Upper lobe of left lung (tissue), 6 donors: ENCODE measurements around the gene JMY. TPM values are rescaled to one million over a fixed set of nuclear protein-coding genes. Genes with fewer than 3 reads are reported as not detected.

Source experiments
- ATAC-seq, 2 donors: fragments of 200-7000 bp; cut with Tn5 transposase; one replicate each; pipeline ENCODE4 v1.9.1; 2022; ENCODE audit warnings: mild to moderate bottlenecking in 2 of 2, moderate library complexity in 2 of 2; ENCODE audit not compliant: low FRiP score in 2 of 2
- DNase-seq, 2 donors: peaks; one replicate each; pipeline ENCODE4 v3.0.0-alpha.2; 2019 to 2020
- H3K27ac ChIP-seq, 4 donors: fragments of 200-600 bp; sonication (generic); one replicate each; pipeline ENCODE4 v1.5.1; 2016 to 2019
- H3K27me3 ChIP-seq, 4 donors: fragments of 200-600 bp; sonication (generic); one replicate each; pipeline ENCODE4 v1.5.1; 2017 to 2019
- H3K36me3 ChIP-seq, 4 donors: fragments of 200-600 bp; sonication (generic); one replicate each; pipeline ENCODE4 v1.5.1; 2016 to 2019
- H3K4me1 ChIP-seq, 4 donors: fragments of 200-600 bp; sonication (generic); one replicate each; pipeline ENCODE4 v1.5.1; 2018 to 2019
- H3K4me3 ChIP-seq, 4 donors: fragments of 200-600 bp; sonication (generic); one replicate each; pipeline ENCODE4 v1.5.1; 2017 to 2019; ENCODE audit warnings: mild to moderate bottlenecking in 2 of 4, moderate library complexity in 1 of 4
- H3K9me3 ChIP-seq, 4 donors: fragments of 200-600 bp; sonication (generic); one replicate each; pipeline ENCODE4 v1.5.1; 2018 to 2019
- EP300 ChIP-seq, 4 donors: sonication (generic); formaldehyde crosslinking; IDR thresholded peaks; one replicate each; pipeline ENCODE4 v1.5.1; 2017; ENCODE audit warnings: antibody characterized with exemption in 4 of 4, control low read depth in 2 of 4
- POLR2A ChIP-seq, 4 donors: fragments of 450-650 bp; IDR thresholded peaks; one replicate each; pipeline ENCODE4 v1.5.1; 2016 to 2017; ENCODE audit warnings: antibody characterized with exemption in 4 of 4, mild to moderate bottlenecking in 2 of 4
- POLR2AphosphoS5 ChIP-seq, 2 donors: sonication (generic); formaldehyde crosslinking; IDR thresholded peaks; one replicate each; pipeline ENCODE4 v1.5.1; 2017; ENCODE audit warnings: antibody characterized with exemption in 2 of 2
- WGBS, 2 donors: methylation state at CpG; one replicate each; pipeline ENCODE4 v1.1.5; 2017 to 2018; 5-methylcytosine and 5-hydroxymethylcytosine counted together
- total RNA-seq, 6 donors: library from RNA; depleted of rRNA in 4 of 6; stranded (reverse); fragments of >200 nt in 4 of 6; gene quantifications; one replicate each; pipeline versions ENCODE4 v1.1.0 to v1.2.1, GENCODE V29; 2016 to 2021
- TF ChIP-seq, protein P1 (sequence below), 6 experiments: fragments of 450-650 bp in 4 of 6; fragments of 200-600 bp in 2 of 6; sonication (generic) in 2 of 6; IDR thresholded peaks; one replicate each; pipeline ENCODE4 v1.5.1; 2016 to 2019; ENCODE audit warnings: antibody characterized with exemption in 6 of 6
- donor health status: DM: no; HTN: no; CAD: no; lungs with moderate emphysema.
- donor health status: DM: no; HTN: yes; CAD: no; lungs with severe emphysema.

JMY gene
- total RNA-seq, 6 donors from 2014 or later, result 7.9 to 28.8 (median 11.9) TPM

DNA sequence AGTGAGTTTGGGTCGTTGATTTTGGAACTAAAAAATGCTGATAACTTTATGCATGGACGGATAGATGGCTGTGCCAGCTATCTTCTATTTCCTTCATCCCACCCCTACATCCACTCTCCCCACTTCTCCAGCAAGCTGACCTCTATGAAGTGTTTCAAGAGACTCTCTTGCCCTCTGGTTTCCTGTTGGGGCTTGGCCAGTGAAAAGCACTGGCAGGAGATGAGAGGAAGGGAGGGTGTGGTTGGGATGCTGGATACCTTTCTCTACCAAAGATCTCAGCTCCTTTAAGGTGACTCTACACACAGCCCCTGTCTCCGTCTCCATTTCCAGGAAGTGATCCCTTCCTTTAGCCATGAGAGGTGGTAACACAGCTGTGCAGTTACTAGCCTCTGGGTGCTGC is 30.0 kb upstream of the JMY start:
- no peaks in the 10 kb centered on the region for H3K27me3 ChIP-seq
- no peak for TF ChIP-seq POLR2AphosphoS5 (IDR thresholded peaks at IDR 0.05)
- TF ChIP-seq POLR2A (IDR thresholded peaks at IDR 0.05), result no peak
- TF ChIP-seq, protein P1, sequence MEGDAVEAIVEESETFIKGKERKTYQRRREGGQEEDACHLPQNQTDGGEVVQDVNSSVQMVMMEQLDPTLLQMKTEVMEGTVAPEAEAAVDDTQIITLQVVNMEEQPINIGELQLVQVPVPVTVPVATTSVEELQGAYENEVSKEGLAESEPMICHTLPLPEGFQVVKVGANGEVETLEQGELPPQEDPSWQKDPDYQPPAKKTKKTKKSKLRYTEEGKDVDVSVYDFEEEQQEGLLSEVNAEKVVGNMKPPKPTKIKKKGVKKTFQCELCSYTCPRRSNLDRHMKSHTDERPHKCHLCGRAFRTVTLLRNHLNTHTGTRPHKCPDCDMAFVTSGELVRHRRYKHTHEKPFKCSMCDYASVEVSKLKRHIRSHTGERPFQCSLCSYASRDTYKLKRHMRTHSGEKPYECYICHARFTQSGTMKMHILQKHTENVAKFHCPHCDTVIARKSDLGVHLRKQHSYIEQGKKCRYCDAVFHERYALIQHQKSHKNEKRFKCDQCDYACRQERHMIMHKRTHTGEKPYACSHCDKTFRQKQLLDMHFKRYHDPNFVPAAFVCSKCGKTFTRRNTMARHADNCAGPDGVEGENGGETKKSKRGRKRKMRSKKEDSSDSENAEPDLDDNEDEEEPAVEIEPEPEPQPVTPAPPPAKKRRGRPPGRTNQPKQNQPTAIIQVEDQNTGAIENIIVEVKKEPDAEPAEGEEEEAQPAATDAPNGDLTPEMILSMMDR (IDR thresholded peaks at IDR 0.05), result no peak
- no peak for TF ChIP-seq EP300 (IDR thresholded peaks at IDR 0.05)
- H3K36me3 ChIP-seq, result no peaks in the 10 kb centered on the region
- WGBS, 2 donors, result 36 to 43% methylated on average over 3 of the region's 3 CpGs
- H3K4me1 ChIP-seq, result no peaks in the 10 kb centered on the region
- no peaks in the 10 kb centered on the region for H3K9me3 ChIP-seq
- no peak overlapping the region for H3K27ac ChIP-seq
- H3K4me3 ChIP-seq, result no peak overlapping the region
- DNase-seq (peak in 1 of 2 donors; percentile 27), ATAC-seq (no peak)

DNA sequence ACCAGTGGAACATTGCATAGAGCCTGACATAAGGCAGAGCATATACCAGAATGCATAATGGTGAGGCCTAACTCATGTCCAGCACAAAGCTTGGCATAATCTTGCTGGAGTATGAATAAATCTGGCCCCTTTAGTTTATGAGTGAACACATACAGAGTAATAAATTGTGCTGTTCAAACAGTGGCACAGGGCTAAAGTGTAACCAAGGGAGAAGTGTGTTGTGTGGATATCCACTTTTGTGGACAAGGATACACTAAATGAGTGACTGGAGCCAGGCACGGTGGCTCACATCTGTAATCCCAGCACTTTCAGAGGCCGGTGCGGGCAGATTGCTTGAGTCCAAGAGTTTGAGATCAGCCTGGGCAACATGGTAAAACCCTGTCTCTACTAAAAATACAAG is 29.4 kb upstream of the JMY start:
- no peaks in the 10 kb centered on the region for H3K27me3 ChIP-seq
- no peaks in the 10 kb centered on the region for H3K9me3 ChIP-seq
- 92 to 100% methylated on average over 3 of the region's 3 CpGs for WGBS, 2 donors
- ATAC-seq (no peak), DNase-seq (no peak)
- H3K27ac ChIP-seq, result no peak overlapping the region
- no peak overlapping the region for H3K4me3 ChIP-seq
- TF ChIP-seq POLR2AphosphoS5 (IDR thresholded peaks at IDR 0.05) (no peak), EP300 (IDR thresholded peaks at IDR 0.05) (no peak), POLR2A (IDR thresholded peaks at IDR 0.05) (no peak)
- TF ChIP-seq, protein P1 (IDR thresholded peaks at IDR 0.05), result no peak
- H3K4me1 ChIP-seq, result no peaks in the 10 kb centered on the region
- H3K36me3 ChIP-seq, result no peaks in the 10 kb centered on the region

DNA sequence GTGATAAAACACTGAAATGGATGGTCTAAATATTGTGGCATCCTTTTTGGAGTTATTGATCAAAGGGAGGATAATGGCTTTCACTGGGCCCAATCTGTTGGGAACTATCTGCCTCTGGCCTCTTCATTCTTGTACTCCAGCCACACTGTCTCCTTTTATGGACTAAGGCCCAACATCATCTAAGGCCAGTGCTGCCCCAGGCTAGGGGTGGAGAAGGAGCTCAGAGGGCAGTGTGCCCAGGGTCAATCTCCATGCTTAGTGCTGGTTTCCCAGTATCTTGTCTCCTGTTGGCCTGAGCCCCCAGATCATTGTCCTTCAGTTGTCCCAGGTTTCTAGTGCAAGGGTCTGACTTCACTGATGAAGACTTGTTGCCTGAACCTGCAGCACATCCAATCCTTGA is 26.4 kb upstream of the JMY start:
- Histone ChIP-seq H3K27me3 (no peaks in the 10 kb centered on the region), H3K4me1 (no peaks in the 10 kb centered on the region), H3K4me3 (no peak overlapping the region), H3K27ac (no peak overlapping the region), H3K9me3 (no peaks in the 10 kb centered on the region), H3K36me3 (no peaks in the 10 kb centered on the region)
- ATAC-seq (no peak), DNase-seq (no peak)
- TF ChIP-seq POLR2A (IDR thresholded peaks at IDR 0.05), result no peak

DNA sequence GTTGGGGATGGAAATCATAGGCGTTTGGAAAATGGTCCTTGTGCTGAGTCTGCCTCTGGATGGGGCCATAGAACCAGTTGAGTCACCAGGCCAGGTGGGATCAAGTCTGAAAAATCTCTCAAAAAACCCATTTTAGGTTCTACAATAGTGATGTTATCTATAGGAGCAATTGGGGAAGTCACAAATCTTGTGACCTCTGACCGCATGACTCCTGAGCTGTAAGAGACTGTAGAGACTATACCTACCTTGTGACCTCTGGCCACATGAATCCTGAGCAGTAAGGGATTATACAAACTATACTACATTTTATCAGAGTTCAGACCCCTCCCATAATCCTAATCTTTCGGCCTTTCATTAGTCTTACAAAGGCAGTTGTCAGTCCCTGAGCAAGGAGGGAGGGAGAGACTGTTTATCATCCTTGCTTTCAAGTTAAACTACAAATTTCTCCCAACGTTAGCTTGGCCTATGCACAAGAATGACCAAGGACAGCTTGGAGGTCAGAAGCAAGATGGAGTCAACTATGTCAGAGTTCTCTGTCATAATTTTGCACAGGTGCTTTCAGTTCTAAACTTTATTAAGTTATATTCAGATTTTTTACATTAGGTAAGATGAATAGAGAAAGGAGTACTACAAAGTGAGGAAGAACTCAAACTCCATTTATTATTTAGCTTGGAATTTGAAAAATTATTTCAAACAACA is 11.5 kb upstream of the JMY start:
- Histone ChIP-seq H3K27me3 (no peaks in the 10 kb centered on the region), H3K4me1 (no peaks in the 10 kb centered on the region), H3K9me3 (no peaks in the 10 kb centered on the region), H3K36me3 (no peaks in the 10 kb centered on the region), H3K27ac (no peak overlapping the region), H3K4me3 (no peak overlapping the region)
- TF ChIP-seq EP300 (IDR thresholded peaks at IDR 0.05) (no peak), POLR2A (IDR thresholded peaks at IDR 0.05) (no peak), POLR2AphosphoS5 (IDR thresholded peaks at IDR 0.05) (no peak)
- TF ChIP-seq, protein P1 (IDR thresholded peaks at IDR 0.05), result no peak
- DNase-seq (no peak), ATAC-seq (no peak)
- 87 to 91% methylated on average over 4 of the region's 4 CpGs for WGBS, 2 donors

DNA sequence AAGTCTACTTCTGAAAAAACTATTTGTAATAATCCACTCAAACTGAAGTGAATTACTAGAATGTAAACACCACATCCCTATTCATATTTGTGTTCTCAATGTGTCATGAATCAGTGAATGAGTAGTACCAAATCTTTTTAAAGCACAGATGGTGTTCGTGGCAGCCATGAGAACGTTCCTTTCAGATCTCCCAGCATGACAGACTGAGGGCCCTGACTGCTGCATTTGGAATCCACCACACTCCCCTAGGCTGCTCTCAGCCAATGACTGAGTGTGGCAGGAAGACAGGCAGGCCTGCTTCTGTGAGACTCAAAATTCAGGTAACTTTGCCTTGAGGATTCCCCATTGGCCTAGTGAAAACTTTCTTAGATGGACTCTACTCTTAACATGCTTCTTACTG is 10.9 kb upstream of the JMY start:
- Histone ChIP-seq H3K9me3 (no peaks in the 10 kb centered on the region), H3K27me3 (no peaks in the 10 kb centered on the region), H3K36me3 (no peaks in the 10 kb centered on the region), H3K27ac (no peak overlapping the region), H3K4me3 (no peak overlapping the region), H3K4me1 (no peaks in the 10 kb centered on the region)
- 56 to 60% methylated on average over 2 of the region's 2 CpGs for WGBS, 2 donors
- DNase-seq (no peak), ATAC-seq (no peak)
- TF ChIP-seq EP300 (IDR thresholded peaks at IDR 0.05), result no peak
- no peak for TF ChIP-seq POLR2AphosphoS5 (IDR thresholded peaks at IDR 0.05)
- no peak for TF ChIP-seq POLR2A (IDR thresholded peaks at IDR 0.05)
- TF ChIP-seq, protein P1 (IDR thresholded peaks at IDR 0.05), result no peak
